Measurements from ENCODE around the gene DYNLT4. TPM values are rescaled to one million over a fixed set of nuclear protein-coding genes. Genes with fewer than 3 reads are reported as not detected.

DYNLT4 gene
- total and polyA plus RNA-seq, 2 of the 8 experiments (the other 6 are each of a cell fraction or from before 2014, with no cell fraction given), result 0.29 TPM; not detected in 1

DNA sequence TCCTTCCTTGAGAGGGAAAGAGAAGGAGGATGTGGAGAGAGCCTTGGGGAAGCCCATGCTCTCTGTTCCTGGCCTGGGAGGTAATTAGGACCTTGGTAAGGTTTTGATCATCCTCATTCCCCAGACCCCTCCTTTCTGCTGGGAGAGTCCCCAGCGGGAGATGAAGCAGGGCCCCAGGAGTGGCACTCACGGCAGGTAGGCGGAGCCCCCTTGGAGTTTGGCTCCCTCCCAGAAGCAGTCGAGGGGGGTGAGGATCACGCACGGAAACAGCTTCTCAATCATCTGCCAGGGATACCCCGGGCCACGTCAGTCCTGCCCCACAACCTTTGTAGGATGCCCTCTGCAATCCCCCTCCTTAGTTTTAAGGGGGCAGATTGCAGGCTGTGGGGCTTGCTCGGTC is 24.4 kb upstream of the DYNLT4 start (continued):
- TF ChIP-seq, protein P1, sequence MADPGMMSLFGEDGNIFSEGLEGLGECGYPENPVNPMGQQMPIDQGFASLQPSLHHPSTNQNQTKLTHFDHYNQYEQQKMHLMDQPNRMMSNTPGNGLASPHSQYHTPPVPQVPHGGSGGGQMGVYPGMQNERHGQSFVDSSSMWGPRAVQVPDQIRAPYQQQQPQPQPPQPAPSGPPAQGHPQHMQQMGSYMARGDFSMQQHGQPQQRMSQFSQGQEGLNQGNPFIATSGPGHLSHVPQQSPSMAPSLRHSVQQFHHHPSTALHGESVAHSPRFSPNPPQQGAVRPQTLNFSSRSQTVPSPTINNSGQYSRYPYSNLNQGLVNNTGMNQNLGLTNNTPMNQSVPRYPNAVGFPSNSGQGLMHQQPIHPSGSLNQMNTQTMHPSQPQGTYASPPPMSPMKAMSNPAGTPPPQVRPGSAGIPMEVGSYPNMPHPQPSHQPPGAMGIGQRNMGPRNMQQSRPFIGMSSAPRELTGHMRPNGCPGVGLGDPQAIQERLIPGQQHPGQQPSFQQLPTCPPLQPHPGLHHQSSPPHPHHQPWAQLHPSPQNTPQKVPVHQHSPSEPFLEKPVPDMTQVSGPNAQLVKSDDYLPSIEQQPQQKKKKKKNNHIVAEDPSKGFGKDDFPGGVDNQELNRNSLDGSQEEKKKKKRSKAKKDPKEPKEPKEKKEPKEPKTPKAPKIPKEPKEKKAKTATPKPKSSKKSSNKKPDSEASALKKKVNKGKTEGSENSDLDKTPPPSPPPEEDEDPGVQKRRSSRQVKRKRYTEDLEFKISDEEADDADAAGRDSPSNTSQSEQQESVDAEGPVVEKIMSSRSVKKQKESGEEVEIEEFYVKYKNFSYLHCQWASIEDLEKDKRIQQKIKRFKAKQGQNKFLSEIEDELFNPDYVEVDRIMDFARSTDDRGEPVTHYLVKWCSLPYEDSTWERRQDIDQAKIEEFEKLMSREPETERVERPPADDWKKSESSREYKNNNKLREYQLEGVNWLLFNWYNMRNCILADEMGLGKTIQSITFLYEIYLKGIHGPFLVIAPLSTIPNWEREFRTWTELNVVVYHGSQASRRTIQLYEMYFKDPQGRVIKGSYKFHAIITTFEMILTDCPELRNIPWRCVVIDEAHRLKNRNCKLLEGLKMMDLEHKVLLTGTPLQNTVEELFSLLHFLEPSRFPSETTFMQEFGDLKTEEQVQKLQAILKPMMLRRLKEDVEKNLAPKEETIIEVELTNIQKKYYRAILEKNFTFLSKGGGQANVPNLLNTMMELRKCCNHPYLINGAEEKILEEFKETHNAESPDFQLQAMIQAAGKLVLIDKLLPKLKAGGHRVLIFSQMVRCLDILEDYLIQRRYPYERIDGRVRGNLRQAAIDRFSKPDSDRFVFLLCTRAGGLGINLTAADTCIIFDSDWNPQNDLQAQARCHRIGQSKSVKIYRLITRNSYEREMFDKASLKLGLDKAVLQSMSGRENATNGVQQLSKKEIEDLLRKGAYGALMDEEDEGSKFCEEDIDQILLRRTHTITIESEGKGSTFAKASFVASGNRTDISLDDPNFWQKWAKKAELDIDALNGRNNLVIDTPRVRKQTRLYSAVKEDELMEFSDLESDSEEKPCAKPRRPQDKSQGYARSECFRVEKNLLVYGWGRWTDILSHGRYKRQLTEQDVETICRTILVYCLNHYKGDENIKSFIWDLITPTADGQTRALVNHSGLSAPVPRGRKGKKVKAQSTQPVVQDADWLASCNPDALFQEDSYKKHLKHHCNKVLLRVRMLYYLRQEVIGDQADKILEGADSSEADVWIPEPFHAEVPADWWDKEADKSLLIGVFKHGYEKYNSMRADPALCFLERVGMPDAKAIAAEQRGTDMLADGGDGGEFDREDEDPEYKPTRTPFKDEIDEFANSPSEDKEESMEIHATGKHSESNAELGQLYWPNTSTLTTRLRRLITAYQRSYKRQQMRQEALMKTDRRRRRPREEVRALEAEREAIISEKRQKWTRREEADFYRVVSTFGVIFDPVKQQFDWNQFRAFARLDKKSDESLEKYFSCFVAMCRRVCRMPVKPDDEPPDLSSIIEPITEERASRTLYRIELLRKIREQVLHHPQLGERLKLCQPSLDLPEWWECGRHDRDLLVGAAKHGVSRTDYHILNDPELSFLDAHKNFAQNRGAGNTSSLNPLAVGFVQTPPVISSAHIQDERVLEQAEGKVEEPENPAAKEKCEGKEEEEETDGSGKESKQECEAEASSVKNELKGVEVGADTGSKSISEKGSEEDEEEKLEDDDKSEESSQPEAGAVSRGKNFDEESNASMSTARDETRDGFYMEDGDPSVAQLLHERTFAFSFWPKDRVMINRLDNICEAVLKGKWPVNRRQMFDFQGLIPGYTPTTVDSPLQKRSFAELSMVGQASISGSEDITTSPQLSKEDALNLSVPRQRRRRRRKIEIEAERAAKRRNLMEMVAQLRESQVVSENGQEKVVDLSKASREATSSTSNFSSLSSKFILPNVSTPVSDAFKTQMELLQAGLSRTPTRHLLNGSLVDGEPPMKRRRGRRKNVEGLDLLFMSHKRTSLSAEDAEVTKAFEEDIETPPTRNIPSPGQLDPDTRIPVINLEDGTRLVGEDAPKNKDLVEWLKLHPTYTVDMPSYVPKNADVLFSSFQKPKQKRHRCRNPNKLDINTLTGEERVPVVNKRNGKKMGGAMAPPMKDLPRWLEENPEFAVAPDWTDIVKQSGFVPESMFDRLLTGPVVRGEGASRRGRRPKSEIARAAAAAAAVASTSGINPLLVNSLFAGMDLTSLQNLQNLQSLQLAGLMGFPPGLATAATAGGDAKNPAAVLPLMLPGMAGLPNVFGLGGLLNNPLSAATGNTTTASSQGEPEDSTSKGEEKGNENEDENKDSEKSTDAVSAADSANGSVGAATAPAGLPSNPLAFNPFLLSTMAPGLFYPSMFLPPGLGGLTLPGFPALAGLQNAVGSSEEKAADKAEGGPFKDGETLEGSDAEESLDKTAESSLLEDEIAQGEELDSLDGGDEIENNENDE (IDR thresholded peaks at IDR 0.05; ENCODE audit: insufficient replicate concordance, low read length), result no peak
- TF ChIP-seq, protein P2, sequence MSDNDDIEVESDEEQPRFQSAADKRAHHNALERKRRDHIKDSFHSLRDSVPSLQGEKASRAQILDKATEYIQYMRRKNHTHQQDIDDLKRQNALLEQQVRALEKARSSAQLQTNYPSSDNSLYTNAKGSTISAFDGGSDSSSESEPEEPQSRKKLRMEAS (IDR thresholded peaks at IDR 0.05), result no peak
- TF ChIP-seq CHD1 (IDR thresholded peaks at IDR 0.05; ENCODE audit: low read depth, low read length) (no peak), POLR2A (IDR thresholded peaks at IDR 0.05; ENCODE audit: control extremely low read depth in 1 of 2, low read depth in 2 of 2, low read length in 2 of 2) (no peak), BRCA1 (IDR thresholded peaks at IDR 0.05; ENCODE audit: low read depth, low read length) (no peak), ASH2L (IDR thresholded peaks at IDR 0.05; ENCODE audit: low read length) (no peak), CEBPB (IDR thresholded peaks at IDR 0.05; ENCODE audit: low read depth, low read length) (no peak), GABPA (IDR thresholded peaks at IDR 0.05; ENCODE audit: borderline replicate concordance, insufficient read depth, low read length) (no peak), TCF12 (IDR thresholded peaks at IDR 0.05; ENCODE audit: low read depth, low read length) (no peak), NRF1 (IDR thresholded peaks at IDR 0.05; ENCODE audit: low read depth, low read length) (no peak)
- TF ChIP-seq, protein P3, sequence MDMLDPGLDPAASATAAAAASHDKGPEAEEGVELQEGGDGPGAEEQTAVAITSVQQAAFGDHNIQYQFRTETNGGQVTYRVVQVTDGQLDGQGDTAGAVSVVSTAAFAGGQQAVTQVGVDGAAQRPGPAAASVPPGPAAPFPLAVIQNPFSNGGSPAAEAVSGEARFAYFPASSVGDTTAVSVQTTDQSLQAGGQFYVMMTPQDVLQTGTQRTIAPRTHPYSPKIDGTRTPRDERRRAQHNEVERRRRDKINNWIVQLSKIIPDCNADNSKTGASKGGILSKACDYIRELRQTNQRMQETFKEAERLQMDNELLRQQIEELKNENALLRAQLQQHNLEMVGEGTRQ (IDR thresholded peaks at IDR 0.05; ENCODE audit: low read length), result no peak
